ENCODE measurements around the gene VTI1A.
"Not testable (repeated sequence)": the region's sequence is repeated elsewhere in the genome, so short reads cannot be mapped to it uniquely, and the experiment has no call there.

The VTI1A gene

GRCh38 chr10:112851588-112852211 is 404.7 kb downstream of the VTI1A start:
- H3K36me3 ChIP-seq (ENCODE audit: control insufficient read depth, low read depth, low read length), result no peaks in the 10 kb centered on the region
- H3K27ac ChIP-seq (ENCODE audit: low read length), result no peak overlapping the region
- H3K9ac ChIP-seq (ENCODE audit: low read length), result no peak overlapping the region
- H3K4me1 ChIP-seq (ENCODE audit: control insufficient read depth, low read depth, low read length), result no peaks in the 10 kb centered on the region
- H3K27me3 ChIP-seq (ENCODE audit: control insufficient read depth, insufficient read depth, low read length), result no peaks in the 10 kb centered on the region
- H3K4me3 ChIP-seq (ENCODE audit: low read length), result no peak overlapping the region
- H3K9me3 ChIP-seq (ENCODE audit: control insufficient read depth, low read depth, low read length), result peaks cover 5% of the 10 kb centered on the region

- H3K4me1 ChIP-seq (ENCODE audit: control insufficient read depth, low read depth, low read length), result no peaks in the 10 kb centered on the region
- no peaks in the 10 kb centered on the region for H3K27me3 ChIP-seq (ENCODE audit: control insufficient read depth, insufficient read depth, low read length)
These were observed 405.3 kb downstream of the VTI1A start for GRCh38 chr10:112852306-112852705.

DNA sequence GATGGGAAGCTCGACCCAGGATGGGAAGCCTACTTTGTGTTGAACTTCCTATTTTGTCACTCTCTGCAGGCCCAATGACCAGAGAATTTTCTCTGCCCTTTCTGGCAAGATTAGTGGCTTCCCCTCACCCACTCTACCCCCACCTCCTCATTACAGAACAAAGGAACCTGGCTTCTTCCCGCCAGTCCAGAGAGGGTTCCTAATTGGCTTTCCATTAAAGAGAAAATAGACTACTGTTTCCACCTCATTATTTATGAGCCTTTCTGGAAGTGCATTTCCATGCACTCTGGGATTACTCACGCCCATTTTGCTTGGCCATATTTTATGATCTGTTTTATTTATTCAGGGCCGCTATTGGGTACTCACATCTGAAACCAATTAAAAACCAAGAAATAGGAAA is 408.1 kb downstream of the VTI1A start:
- Histone ChIP-seq H3K27me3 (ENCODE audit: control insufficient read depth, insufficient read depth, low read length) (no peaks in the 10 kb centered on the region), H3K27ac (ENCODE audit: low read length) (no peak overlapping the region), H3K4me1 (ENCODE audit: control insufficient read depth, low read depth, low read length) (no peaks in the 10 kb centered on the region), H3K9me3 (ENCODE audit: control insufficient read depth, low read depth, low read length) (no peaks in the 10 kb centered on the region), H3K9ac (ENCODE audit: low read length) (no peak overlapping the region), H3K4me3 (ENCODE audit: low read length) (no peak overlapping the region), H3K36me3 (ENCODE audit: control insufficient read depth, low read depth, low read length) (no peaks in the 10 kb centered on the region)

More at GRCh38 chr10:112852306-112852705, 405.3 kb downstream of the VTI1A start:
- Histone ChIP-seq H3K27ac (ENCODE audit: low read length) (no peak overlapping the region), H3K9me3 (ENCODE audit: control insufficient read depth, low read depth, low read length) (peaks cover 5% of the 10 kb centered on the region), H3K36me3 (ENCODE audit: control insufficient read depth, low read depth, low read length) (no peaks in the 10 kb centered on the region), H3K9ac (ENCODE audit: low read length) (no peak overlapping the region), H3K4me3 (ENCODE audit: low read length) (no peak overlapping the region)

DNA sequence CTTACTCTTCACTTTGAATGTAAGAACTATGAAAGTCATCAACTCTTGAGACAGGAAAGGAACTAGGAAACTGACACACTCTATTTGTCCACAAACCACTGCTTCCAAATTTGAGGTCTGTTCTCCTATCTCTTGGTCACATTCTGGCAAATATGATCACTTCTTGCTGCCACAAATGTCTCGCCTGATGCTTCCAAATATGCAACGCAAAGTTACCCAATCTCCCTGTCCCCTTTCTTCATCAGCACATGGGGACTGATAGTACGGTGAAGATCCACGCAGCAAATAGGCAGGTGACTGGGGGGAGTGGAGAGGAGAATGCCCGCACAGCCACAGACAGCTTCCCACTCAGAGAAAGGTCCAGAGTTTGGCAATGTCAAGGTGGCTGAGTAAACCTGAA is 410.5 kb downstream of the VTI1A start:
- Histone ChIP-seq H3K27me3 (ENCODE audit: control insufficient read depth, insufficient read depth, low read length) (no peaks in the 10 kb centered on the region), H3K27ac (ENCODE audit: low read length) (no peak overlapping the region), H3K9me3 (ENCODE audit: control insufficient read depth, low read depth, low read length) (no peaks in the 10 kb centered on the region), H3K4me1 (ENCODE audit: control insufficient read depth, low read depth, low read length) (no peaks in the 10 kb centered on the region), H3K36me3 (ENCODE audit: control insufficient read depth, low read depth, low read length) (no peaks in the 10 kb centered on the region), H3K4me3 (ENCODE audit: low read length) (no peak overlapping the region), H3K9ac (ENCODE audit: low read length) (no peak overlapping the region)

GRCh38 chr10:112858986-112859651 is 412.1 kb downstream of the VTI1A start:
- no peak overlapping the region for H3K4me3 ChIP-seq (ENCODE audit: low read length)
- H3K9me3 ChIP-seq (ENCODE audit: control insufficient read depth, low read depth, low read length), result peaks cover under 1% of the 10 kb centered on the region
- H3K36me3 ChIP-seq (ENCODE audit: control insufficient read depth, low read depth, low read length), result no peaks in the 10 kb centered on the region
- no peak overlapping the region for H3K9ac ChIP-seq (ENCODE audit: low read length)
- no peaks in the 10 kb centered on the region for H3K4me1 ChIP-seq (ENCODE audit: control insufficient read depth, low read depth, low read length)
- H3K27ac ChIP-seq (ENCODE audit: low read length), result no peak overlapping the region
- no peaks in the 10 kb centered on the region for H3K27me3 ChIP-seq (ENCODE audit: control insufficient read depth, insufficient read depth, low read length)

GRCh38 chr10:112859793-112860192 is 412.8 kb downstream of the VTI1A start:
- Histone ChIP-seq H3K27ac (ENCODE audit: low read length) (no peak overlapping the region), H3K9me3 (ENCODE audit: control insufficient read depth, low read depth, low read length) (peaks cover 6% of the 10 kb centered on the region), H3K9ac (ENCODE audit: low read length) (no peak overlapping the region), H3K27me3 (ENCODE audit: control insufficient read depth, insufficient read depth, low read length) (no peaks in the 10 kb centered on the region), H3K4me1 (ENCODE audit: control insufficient read depth, low read depth, low read length) (no peaks in the 10 kb centered on the region), H3K4me3 (ENCODE audit: low read length) (no peak overlapping the region), H3K36me3 (ENCODE audit: control insufficient read depth, low read depth, low read length) (no peaks in the 10 kb centered on the region)

DNA sequence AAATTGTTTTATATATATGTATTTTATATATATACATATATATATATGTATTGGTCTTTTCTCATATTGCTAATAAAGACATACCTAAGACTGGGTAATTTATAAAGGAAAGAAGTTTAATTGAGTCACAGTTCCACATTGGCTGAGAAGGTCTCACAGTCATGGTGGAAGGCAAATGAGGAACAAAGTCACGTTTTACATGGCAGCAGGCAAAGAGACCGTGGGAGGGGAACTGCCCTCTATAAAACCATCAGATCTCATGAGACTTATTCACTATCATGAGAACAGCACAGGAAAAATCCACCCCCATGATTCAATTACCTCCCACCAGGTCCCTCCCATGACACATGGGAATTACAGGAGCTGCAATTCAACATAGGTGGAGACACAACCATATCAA is 416.4 kb downstream of the VTI1A start:
- H3K4me3 ChIP-seq (ENCODE audit: low read length); H3K9me3 ChIP-seq (ENCODE audit: control insufficient read depth, low read depth, low read length); H3K9ac ChIP-seq (ENCODE audit: low read length); H3K27me3 ChIP-seq (ENCODE audit: control insufficient read depth, insufficient read depth, low read length); H3K27ac ChIP-seq (ENCODE audit: low read length); H3K36me3 ChIP-seq (ENCODE audit: control insufficient read depth, low read depth, low read length); H3K4me1 ChIP-seq (ENCODE audit: control insufficient read depth, low read depth, low read length): not testable (repeated sequence)
